Heart right ventricle (tissue), 16 donors: ENCODE measurements around the gene NKAIN1. TPM values are rescaled to one million over a fixed set of nuclear protein-coding genes. Genes with fewer than 3 reads are reported as not detected.
"Not testable (repeated sequence)": the region's sequence is repeated elsewhere in the genome, so short reads cannot be mapped to it uniquely, and the experiment has no call there.

Experiments used
- ATAC-seq, 8 donors: fragments of 200-7000 bp; cut with Tn5 transposase; one replicate each; pipeline ENCODE4 v1.9.1; 2020; ENCODE audit warnings: mild to moderate bottlenecking in 8 of 8, moderate library complexity in 8 of 8, moderate number of reproducible peaks in 1 of 8
- DNase-seq, 2 donors: peaks; one replicate each; pipeline ENCODE4 v3.0.0-alpha.2; 2020
- H3K27ac ChIP-seq, 10 donors: fragments of 200-600 bp; sonication (generic) in 2 of 10; one replicate each; pipeline versions ENCODE4 v1.5.0 to v1.8.0; 2020 to 2022; ENCODE audit warnings: mild to moderate bottlenecking in 3 of 10
- H3K27me3 ChIP-seq, 7 donors: fragments of 200-600 bp; one replicate each; pipeline ENCODE4 v1.8.0; 2021 to 2022; ENCODE audit warnings: mild to moderate bottlenecking in 2 of 7
- H3K36me3 ChIP-seq, 9 donors: fragments of 200-600 bp; sonication (generic) in 1 of 9; one replicate each; pipeline versions ENCODE4 v1.5.0 to v1.8.0; 2020 to 2022; ENCODE audit warnings: mild to moderate bottlenecking in 2 of 9
- H3K4me1 ChIP-seq, 9 donors: fragments of 200-600 bp; sonication (generic) in 1 of 9; one replicate each; pipeline versions ENCODE4 v1.5.0 to v1.8.0; 2020 to 2022; ENCODE audit warnings: mild to moderate bottlenecking in 4 of 9
- H3K4me3 ChIP-seq, 10 donors: fragments of 200-600 bp; sonication (generic) in 2 of 10; one replicate each; pipeline versions ENCODE4 v1.5.0 to v1.8.0; 2020 to 2022; ENCODE audit warnings: mild to moderate bottlenecking in 7 of 10, moderate library complexity in 2 of 10
- H3K9me3 ChIP-seq, 11 donors: fragments of 200-600 bp in 10 of 11; sonication (generic) in 2 of 11; one replicate each; pipeline versions ENCODE4 v1.5.0 to v1.8.0; 2013 to 2022; ENCODE audit warnings: mild to moderate bottlenecking in 2 of 11, control low read depth in 1 of 11, moderate library complexity in 1 of 11
- CTCF ChIP-seq, 9 donors: fragments of 200-600 bp; sonication (generic) in 2 of 9; IDR thresholded peaks; one replicate each; pipeline versions ENCODE4 v1.5.0 to v1.8.0; 2021 to 2022; ENCODE audit warnings: antibody characterized with exemption in 9 of 9, mild to moderate bottlenecking in 5 of 9, moderate library complexity in 1 of 9
- WGBS, 2 donors: extraction: QIAGEN DNeasy Blood & Tissue Kit; methylation state at CpG; one replicate each; pipeline ENCODE4 v1.1.7; 2013; ENCODE audit warnings: inconsistent platforms in 1 of 2; 5-methylcytosine and 5-hydroxymethylcytosine counted together
- intact Hi-C, 10 donors: fragments of 100-400 bp; cut with DNase I; formaldehyde crosslinking; loops; one replicate each; pipeline versions ENCODE4 v1.11.1 to v1.14.2; 2022
- polyA plus RNA-seq, 2 donors: library from polyadenylated mRNA; stranded (reverse); fragments of 200-250 nt; gene quantifications; one replicate each; pipeline ENCODE4 v1.2.3, GENCODE V29; 2013
- total RNA-seq, 10 donors: library from RNA; stranded (reverse); fragmentation: NEBNext Ultra II Directional in 3 of 10; extraction: Animal tissue kit (Norgen Biotek cat#: 25700) in 3 of 10; gene quantifications; one replicate each; pipeline versions ENCODE4 v1.2.1 to v1.2.4, GENCODE V29; 2021 to 2023
- donor health status: Arrhythmogenic right ventricular cardiomyopathy.
- donor health status: ischemic (EF 13 %, LVEDD 7.1; RV severe dilation, severe dysfunction).
- donor health status: healthy with polysubstance abuse.
- donor health status: DM: no; HTN: yes; CAD: no.
- donor health status: DM: no; HTN: no; CAD: no.
- donor health status: ischemic (EF 25% LVEDD 6.9; RV normal size, moderate dysfunction).
- donor health status: ischemic (EF 25% LVEDD 5.7; RV mildly dilated, moderate dysfunction).
- donor health status: healthy.
- donor health status: DM: yes; HTN: yes; CAD: no.
- donor health status: Ischemic cardiomyopathy.
- donor health status: ischemic (EF 35%, LVEDD 5.7; RV mildly dilated, moderate dysfunction).
- donor health status: nonischemic (EF 11% LVEDD 7.7; RV severe dilation, severe dysfunction).
- donor health status: DM: yes; HTN: yes; CAD: no.
- donor health status: PGD.
- donor health status: ischemic (EF 29% LVEDD 5.4; RV normal size, mild dysfunction).
- donor health status: nonischemic (EF 23%, LVEDD 6.1; RV moderate dilation, normal function).

The NKAIN1 gene
- total and polyA plus RNA-seq, 12 donors, result 0.07 to 0.45 (median 0.21) TPM; not detected in 8

- DNase-seq (no peak), ATAC-seq (peak in 1 of 8 donors; percentile 27)
- Histone ChIP-seq H3K4me3 (no peak overlapping the region), H3K4me1 (peaks cover 0 to 9% (median 0%) of the 10 kb centered on the region in 9 donors), H3K36me3 (peaks cover 0 to 99% (median 26%) of the 10 kb centered on the region in 9 donors), H3K9me3 (no peaks in the 10 kb centered on the region), H3K27ac (no peak overlapping the region), H3K27me3 (no peaks in the 10 kb centered on the region)
- WGBS, 2 donors, result 51 to 54% methylated on average over 3 of the region's 3 CpGs
- TF ChIP-seq CTCF (IDR thresholded peaks at IDR 0.05), result no peak
- intact Hi-C loops, result loop anchor here in 1 of 10 donors (10.0 kb wide), 1 partner anchor 88 kb away; no protein-coding TSS in a partner anchor
Observed at GRCh38 chr1:31272369-31272768, 32.7 kb upstream of the NKAIN1 start.

- no peak overlapping the region for H3K27ac ChIP-seq
- intact Hi-C loops, result no loop called here
- no peak for ATAC-seq
Observed at GRCh38 chr1:31266547-31266946, 26.9 kb upstream of the NKAIN1 start.

GRCh38 chr1:31264790-31265386, 25.2 kb upstream of the NKAIN1 start:
- Histone ChIP-seq H3K27me3 (no peaks in the 10 kb centered on the region), H3K4me1 (peaks cover 0 to 11% (median 0%) of the 10 kb centered on the region in 9 donors), H3K27ac (peak overlapping the region in 4 of 10 donors; percentile 1 to 37 (median 16)), H3K36me3 (peaks cover 0 to 100% (median 46%) of the 10 kb centered on the region in 9 donors), H3K4me3 (no peak overlapping the region), H3K9me3 (no peaks in the 10 kb centered on the region)
- DNase-seq (peak; percentile 15 to 32), ATAC-seq (peak in 7 of 8 donors; percentile 42 to 88 (median 70))
- 68 to 85% methylated on average over 1 of the region's 1 CpG for WGBS, 2 donors
- intact Hi-C loops, result no loop called here
- TF ChIP-seq CTCF (IDR thresholded peaks at IDR 0.05), result no peak

More at GRCh38 chr1:31266547-31266946, 26.9 kb upstream of the NKAIN1 start:
- 86 to 93% methylated on average over 2 of the region's 2 CpGs for WGBS, 2 donors
- Histone ChIP-seq H3K36me3 (peaks cover 0 to 100% (median 34%) of the 10 kb centered on the region in 9 donors), H3K9me3 (no peaks in the 10 kb centered on the region), H3K27me3 (no peaks in the 10 kb centered on the region), H3K4me1 (peaks cover 0 to 11% (median 0%) of the 10 kb centered on the region in 9 donors), H3K4me3 (no peak overlapping the region)
- no peak for DNase-seq
- TF ChIP-seq CTCF (IDR thresholded peaks at IDR 0.05), result no peak

- WGBS, 2 donors, result 96 to 97% methylated on average over 3 of the region's 3 CpGs
- Histone ChIP-seq H3K4me3 (no peak overlapping the region), H3K9me3 (no peaks in the 10 kb centered on the region), H3K36me3 (peaks cover 0 to 100% (median 52%) of the 10 kb centered on the region in 9 donors), H3K27me3 (no peaks in the 10 kb centered on the region), H3K27ac (no peak overlapping the region), H3K4me1 (peaks cover 0 to 11% (median 0%) of the 10 kb centered on the region in 9 donors)
- TF ChIP-seq CTCF (IDR thresholded peaks at IDR 0.05), result no peak
- ATAC-seq, result no peak
- intact Hi-C loops, result no loop called here
- no peak for DNase-seq
Observed at GRCh38 chr1:31263408-31263807, 23.7 kb upstream of the NKAIN1 start.

GRCh38 chr1:31262393-31262792, 22.7 kb upstream of the NKAIN1 start:
- Histone ChIP-seq H3K36me3 (peaks cover 0 to 100% (median 47%) of the 10 kb centered on the region in 9 donors), H3K4me1 (peaks cover 0 to 11% (median 0%) of the 10 kb centered on the region in 9 donors)
- H3K27me3 ChIP-seq, intact Hi-C loops, H3K4me3 ChIP-seq, DNase-seq, H3K9me3 ChIP-seq, ATAC-seq, H3K27ac ChIP-seq: not testable (repeated sequence)
- WGBS, 2 donors, result 80 to 93% methylated on average over 5 of the region's 5 CpGs
